SHP77 treated with DMSO at 0.1 percent for 48 hours (cell line): ENCODE results near the gene ANTXRL.
"Not testable (repeated sequence)": the region's sequence is repeated elsewhere in the genome, so short reads cannot be mapped to it uniquely, and the experiment has no call there.

Experiments used
- DNase-seq: peaks from one replicate; lab custom pipeline; 2025; lab: John Stamatoyannopoulos, UW

ANTXRL gene

DNA sequence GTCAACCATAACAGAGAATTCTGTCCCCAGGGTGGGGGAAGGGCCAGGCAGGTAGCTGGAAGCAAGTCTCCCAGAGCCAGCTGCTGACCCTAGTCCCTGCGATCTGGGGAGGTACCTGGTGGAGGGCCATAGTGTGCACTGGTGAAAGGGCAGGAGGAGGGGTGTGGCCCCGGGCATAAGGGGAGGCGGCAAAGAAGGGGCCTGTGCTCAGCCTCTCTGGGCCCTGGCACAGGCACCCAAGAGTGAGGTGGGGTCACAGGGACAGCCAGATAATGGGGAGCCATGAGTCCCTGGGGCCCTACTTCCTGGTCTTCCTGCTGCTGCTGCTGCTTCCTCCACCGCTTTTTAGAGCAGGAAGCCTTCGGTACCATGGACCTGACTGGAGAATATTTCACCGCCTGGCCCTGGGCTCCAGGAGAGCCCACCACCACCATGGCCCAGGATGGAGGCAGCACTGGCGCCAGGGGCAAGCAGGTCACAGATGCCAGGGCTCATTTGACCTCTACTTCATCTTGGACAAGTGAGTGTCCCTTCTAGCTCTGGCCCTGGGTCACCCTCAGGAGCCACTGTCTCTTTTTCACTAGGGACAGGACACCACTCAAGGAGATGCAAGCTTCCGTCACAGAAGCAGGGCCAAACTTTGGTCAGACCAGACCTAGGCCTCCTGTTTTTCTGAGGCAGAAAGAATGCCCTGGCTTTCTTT lies at the start of gene ANTXRL:
ANTXRL (plus strand) TSS at position 7 of the 703 bp plus-strand sequence; CDS start at position 273, 266 bp downstream.
- DNase-seq, result no peak

DNA sequence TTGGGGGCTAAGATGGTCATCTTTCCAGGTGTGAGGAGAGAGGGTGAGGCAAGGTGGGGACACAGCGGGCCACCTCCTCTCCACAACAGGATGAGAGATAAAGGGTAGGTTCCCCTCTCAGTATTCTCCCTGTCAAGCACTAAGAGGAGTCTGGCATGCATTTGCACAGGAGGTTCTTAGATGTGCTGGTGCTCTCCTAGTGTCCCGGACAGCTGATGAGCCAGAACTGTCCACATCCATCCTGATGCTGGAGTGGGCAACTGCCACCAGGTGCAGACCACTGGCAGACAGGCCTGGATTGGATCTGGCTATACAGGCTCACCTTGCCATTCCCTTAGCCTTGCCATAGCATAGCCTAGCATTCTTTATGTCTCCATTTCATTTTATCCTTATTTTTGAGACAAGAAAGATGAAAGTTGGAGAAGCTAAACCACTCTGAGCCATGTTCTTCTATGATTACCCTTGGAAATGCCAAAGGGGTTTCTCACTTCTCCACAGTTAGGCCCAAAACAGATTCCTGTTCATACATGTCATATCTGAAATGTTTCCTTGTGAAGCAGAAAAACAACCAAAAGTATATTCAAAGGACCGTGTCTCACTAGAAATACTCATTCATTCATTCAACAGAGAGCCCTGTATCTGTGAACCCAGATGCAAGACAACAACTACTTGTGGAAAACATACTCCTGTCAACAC lies 48.8 kb upstream of the ANTXRL start:
- DNase-seq, result no peak

GRCh38 chr10:46239247-46239646 lies 47.5 kb upstream of the ANTXRL start:
- no peak for DNase-seq

- DNase-seq, result no peak
These were observed 46.7 kb upstream of the ANTXRL start for GRCh38 chr10:46239993-46240683.

- no peak for DNase-seq
These were observed 45.9 kb upstream of the ANTXRL start for GRCh38 chr10:46240684-46241565.

GRCh38 chr10:46245381-46245900 lies 41.4 kb upstream of the ANTXRL start:
- DNase-seq, result no peak

DNA sequence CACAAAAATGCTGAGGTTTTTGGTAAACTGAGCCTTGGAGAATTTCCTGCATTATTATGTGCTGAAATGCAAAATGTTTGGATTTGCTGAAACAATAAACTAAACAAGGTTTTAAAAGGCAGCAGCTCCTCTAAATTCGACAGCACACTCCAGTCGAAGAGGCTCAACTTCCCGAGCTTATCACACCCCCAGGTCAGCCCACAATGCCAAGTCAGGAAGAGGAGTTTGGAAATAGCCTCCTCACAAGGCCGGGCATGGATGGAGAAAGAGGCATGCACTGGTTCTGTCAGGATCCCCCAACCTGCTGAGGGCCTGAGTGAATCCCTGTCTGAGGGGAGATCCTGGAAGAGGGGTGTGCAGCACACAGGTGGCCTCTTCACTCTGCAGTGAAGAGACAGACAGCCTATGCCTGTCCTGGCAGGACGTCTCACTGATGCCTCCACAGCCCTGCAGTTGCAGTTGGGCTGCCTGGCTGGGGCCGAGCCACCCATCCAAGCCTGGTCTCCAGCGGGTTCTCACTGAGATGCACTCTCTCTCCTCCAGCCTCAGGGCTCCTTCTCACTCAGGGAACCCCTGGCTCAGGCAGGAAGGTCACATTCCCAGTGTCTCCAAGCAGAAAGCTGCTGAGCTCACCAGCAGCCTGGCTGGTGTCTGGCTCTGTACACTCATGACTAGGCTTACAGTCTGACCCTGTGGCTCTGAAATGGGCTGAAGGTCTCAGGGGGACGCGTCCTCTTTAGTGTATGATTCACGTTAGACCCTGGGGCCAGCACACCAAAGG lies 40.2 kb upstream of the ANTXRL start:
- DNase-seq, result not testable (repeated sequence)

DNA sequence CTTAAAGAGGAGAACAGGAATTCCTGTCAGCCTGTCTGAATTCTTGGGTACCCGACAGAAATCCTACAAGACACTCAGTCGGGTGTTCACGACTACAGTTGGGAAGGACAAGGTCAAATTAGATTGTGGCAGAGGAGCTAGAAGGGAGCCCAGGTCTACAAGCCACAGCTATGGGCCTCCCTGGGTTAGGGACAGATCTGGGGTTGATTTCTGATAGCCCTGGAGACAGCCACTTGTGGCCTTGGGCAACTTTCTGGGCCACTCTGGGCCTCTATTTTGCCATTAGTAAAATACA lies 39.7 kb upstream of the ANTXRL start:
- DNase-seq, result no peak

- no peak for DNase-seq
These were observed 38.8 kb upstream of the ANTXRL start for GRCh38 chr10:46247808-46248569.

DNA sequence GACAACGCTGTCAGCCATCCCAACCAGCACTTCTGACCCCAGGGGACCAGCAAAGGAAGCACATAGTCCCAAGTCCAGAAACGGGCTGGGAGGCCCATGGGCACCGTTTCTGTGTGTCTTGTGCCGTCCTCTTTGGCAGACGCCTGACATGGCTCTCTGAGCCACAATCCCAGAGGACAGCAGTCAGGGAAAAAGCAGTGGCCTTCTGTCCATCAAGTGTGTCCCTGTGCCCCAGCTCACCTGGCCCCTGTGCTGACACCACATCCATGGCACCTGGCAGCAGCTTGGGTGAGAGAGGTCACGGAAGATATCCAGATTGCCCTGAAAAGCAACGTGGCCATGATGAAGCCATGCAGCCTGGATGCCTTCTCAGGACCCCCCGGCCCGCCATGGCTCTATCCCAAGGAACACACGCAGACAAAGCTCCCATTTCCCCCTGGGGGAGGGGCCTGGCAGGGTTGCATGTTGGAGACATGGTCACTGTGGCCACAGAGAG lies 38.1 kb upstream of the ANTXRL start:
- DNase-seq, result no peak

DNA sequence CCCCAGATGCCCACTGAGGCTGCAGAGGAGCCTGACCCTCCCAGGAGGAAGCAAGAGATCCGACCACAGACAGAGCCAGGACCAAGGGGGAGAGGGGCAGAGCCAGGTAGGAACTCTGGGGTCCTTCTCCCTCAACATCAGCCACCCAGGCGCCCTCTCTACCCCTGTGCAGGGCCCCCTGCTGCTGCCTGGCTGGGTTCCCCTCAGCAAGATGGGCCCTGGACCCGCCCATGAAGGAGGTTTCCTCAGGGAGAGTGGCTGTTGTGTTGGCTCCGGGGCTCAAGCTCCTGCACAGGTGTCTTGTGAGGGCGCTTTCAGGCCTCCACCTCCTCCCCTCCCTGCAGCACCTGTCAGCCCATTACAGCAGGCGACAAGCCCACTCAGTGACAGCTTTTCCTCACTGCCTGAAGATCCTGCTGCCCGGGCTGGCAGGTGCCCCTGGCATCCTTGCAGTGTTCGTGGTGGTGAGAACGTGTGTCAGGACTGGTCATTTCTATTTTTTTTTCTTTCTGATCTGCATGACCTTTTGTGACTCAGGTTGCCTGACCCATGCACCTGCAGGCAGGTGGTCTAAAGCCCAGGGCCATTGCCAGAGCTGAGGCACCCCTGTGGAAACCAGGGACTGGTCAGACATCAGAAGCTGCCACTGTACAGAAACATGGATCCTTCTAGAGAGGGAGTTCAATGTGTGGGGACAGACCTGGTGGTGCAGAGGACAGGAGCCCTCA lies 37.0 kb upstream of the ANTXRL start:
- not testable (repeated sequence) for DNase-seq

DNA sequence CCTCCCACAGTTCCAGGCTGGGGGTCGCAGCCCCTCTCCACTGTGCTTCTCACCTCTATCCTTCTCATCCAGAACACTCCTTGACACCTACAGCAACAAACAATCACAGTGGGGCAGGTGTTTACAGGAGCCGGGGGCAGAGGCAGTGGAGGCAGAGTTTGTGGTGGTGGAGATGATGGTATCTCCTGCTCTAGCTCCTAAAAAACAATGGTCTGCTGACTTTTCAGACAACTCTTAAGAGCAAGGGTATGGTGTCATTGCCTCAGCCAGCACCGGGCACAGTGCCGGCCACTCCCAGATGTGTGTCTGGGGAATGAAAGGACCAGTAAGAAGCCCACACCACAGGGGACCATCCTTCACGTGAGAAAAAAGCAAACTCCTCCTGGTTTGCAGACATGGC lies 36.3 kb upstream of the ANTXRL start:
- no peak for DNase-seq

DNA sequence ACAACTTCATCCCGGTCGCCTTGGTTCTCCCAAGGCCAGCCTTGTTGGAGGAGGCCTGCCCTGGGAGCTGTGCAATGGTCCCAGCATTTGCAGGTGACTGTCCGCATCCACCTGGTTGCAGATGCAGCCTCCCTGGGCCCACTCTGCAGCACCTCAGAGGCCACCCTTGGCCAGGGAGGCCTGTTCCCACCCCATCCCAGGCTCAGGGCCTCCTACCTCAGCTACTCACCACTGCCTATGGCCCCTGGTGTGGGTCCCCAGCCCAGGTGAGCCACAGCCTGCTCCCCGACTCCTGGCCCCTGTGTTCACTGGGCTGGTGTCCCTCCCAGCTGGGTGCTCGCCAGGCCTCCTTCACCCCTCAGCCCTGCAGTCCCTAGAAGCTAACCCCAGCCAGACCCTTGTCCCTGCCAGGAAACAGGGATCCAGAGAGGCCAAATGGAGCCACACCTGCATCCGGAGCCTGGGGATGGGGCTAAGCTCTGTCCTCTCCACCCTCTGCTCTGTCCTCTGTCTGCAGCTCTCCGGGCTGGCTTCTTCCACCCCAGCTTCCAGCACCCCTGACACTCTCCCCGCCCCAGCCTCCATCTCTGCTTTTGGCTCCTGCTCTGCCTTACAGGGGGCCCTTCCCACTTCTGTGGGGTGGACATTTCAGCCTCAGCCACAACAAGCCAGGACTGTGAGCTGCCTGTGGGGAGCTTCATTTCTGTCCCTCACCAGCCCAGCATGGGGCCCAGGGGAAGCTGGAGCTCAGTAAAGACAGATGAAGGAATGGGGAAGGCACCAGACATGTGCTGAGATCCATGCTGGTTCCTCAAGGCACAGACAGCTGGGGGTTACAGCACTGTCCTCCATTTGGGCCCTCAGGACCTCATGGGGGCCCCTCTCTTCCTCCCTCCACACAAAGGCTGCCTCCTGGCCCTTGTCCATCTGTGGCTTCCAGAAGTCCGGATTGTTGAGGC lies 35.6 kb upstream of the ANTXRL start:
- DNase-seq, result no peak

GRCh38 chr10:46251857-46252847 lies 34.6 kb upstream of the ANTXRL start:
- no peak for DNase-seq

- DNase-seq, result no peak
These were observed 33.5 kb upstream of the ANTXRL start for GRCh38 chr10:46253076-46254006.

DNA sequence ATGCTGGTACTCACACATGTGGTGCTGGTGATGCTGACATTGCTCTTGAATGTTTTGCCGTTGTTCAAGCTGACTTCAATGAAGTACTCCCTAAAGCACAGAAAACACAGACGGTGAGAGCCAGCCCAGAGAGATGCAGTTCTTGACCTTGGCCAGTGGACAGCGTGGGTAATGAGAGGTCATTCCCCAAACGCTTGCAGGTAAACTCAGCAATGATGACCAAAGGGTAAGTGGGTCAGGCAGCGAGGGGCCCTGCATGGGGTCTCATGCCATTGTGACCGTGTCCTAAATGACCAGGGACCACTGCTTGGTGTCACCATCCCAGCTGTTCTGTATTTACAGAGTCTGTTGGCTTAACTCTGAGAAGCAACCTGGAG lies 32.8 kb upstream of the ANTXRL start:
- no peak for DNase-seq
